K562 (cell line): ENCODE measurements around the gene CDC20. TPM values are rescaled to one million over a fixed set of nuclear protein-coding genes. Genes with fewer than 3 reads are reported as not detected.

ENCODE experiments used
- ATAC-seq: fragments of 200-7000 bp; cut with Tn5 transposase; 3 replicates; pipeline ENCODE4 v1.9.1; 2020; ENCODE audit warnings: moderate library complexity
- BruUV-seq: library from RNA; stranded (reverse); fragments of 400-500 nt; replicated peaks from 2 replicates; lab custom pipeline; 2021; lab: Mats Ljungman, UMichigan
- CTCF ChIA-PET: fragments of 300-600 bp; formaldehyde crosslinking; extraction: SDS; loops from one replicate; lab custom pipeline; 2021; ENCODE audit warnings: low intra/inter-chr PET ratio; lab: Yijun Ruan, JAX
- POLR2A ChIA-PET: fragments of 300-600, 350-650 bp; sonication (Branson Sonifier 250); formaldehyde crosslinking; extraction: SDS; loops from one replicate; lab custom pipeline; 2021; ENCODE audit warnings: antibody characterized with exemption, inconsistent platforms; lab: Yijun Ruan, JAX
- DNase-seq, 4 experiments: peaks; one replicate each; pipeline versions ENCODE4 v3.0.0 to v3.0.0-alpha.2; 2011 to 2018; ENCODE audit warnings: low spot score in 3 of 4, mixed read lengths in 3 of 4; ENCODE audit errors: extremely low read depth in 1 of 4
- FAIRE-seq: peaks from 2 replicates; lab custom pipeline; 2011; peaks lifted over from hg19 to GRCh38; lab: Jason Lieb, UNC
- H2AFZ ChIP-seq: 2 replicates; pipeline ENCODE4 v1.6.0; 2011; ENCODE audit warnings: low read depth, low read length, control low read depth, inconsistent platforms
- H3K27ac ChIP-seq: fragments of 200-600 bp; 3 replicates; pipeline ENCODE4 v1.8.0; 2011; ENCODE audit warnings: low read depth, mild to moderate bottlenecking, control low read depth, inconsistent platforms, low read length, moderate library complexity, mixed read lengths; ENCODE audit errors: extremely low read depth
- H3K27me3 ChIP-seq, 2 experiments: fragments of 300-600 bp in 1 of 2; 2 replicates in 1 of 2; 3 replicates in 1 of 2; pipeline versions ENCODE4 v1.6.0 to v1.8.0; 2011; ENCODE audit warnings: inconsistent platforms in 2 of 2, low read length in 2 of 2, mild to moderate bottlenecking in 1 of 2, mixed read lengths in 1 of 2, moderate library complexity in 1 of 2; ENCODE audit not compliant: control insufficient read depth in 2 of 2, insufficient read depth in 2 of 2
- H3K36me3 ChIP-seq: fragments of 300-600 bp; 3 replicates; pipeline ENCODE4 v1.8.0; 2011; ENCODE audit warnings: mild to moderate bottlenecking, low read length, inconsistent platforms; ENCODE audit not compliant: control insufficient read depth, insufficient read depth
- H3K4me1 ChIP-seq, 2 experiments: fragments of 200-600 bp in 1 of 2; replicated peaks in 1 of 2; 2 replicates in 1 of 2; 3 replicates in 1 of 2; pipeline versions ENCODE4 v1.5.1 to v1.8.0; 2011; ENCODE audit warnings: inconsistent platforms in 2 of 2, low read length in 2 of 2, mild to moderate bottlenecking in 1 of 2, mixed read lengths in 1 of 2, moderate library complexity in 1 of 2; ENCODE audit not compliant: control insufficient read depth in 2 of 2, insufficient read depth in 2 of 2
- H3K4me2 ChIP-seq: 2 replicates; pipeline ENCODE4 v1.6.1; 2011; ENCODE audit warnings: low read length, control low read depth, inconsistent platforms, mixed read lengths; ENCODE audit not compliant: insufficient read depth
- H3K4me3 ChIP-seq: fragments of 200-600 bp; sonication (generic), shearing (Covaris generic); 2 replicates; pipeline ENCODE4 v1.5.1; 2016; ENCODE audit warnings: control low read depth, inconsistent platforms
- H3K79me2 ChIP-seq: fragments of 200-600 bp; 3 replicates; pipeline ENCODE4 v1.8.0; 2011; ENCODE audit warnings: low read length, inconsistent platforms; ENCODE audit not compliant: control insufficient read depth, insufficient read depth
- H3K9ac ChIP-seq, 2 experiments: 2 replicates each; pipeline versions ENCODE4 v1.6.0 to v1.6.1; 2011; ENCODE audit warnings: low read depth in 2 of 2, low read length in 2 of 2, control low read depth in 1 of 2, inconsistent platforms in 1 of 2, mild to moderate bottlenecking in 1 of 2, mixed read lengths in 1 of 2; ENCODE audit not compliant: insufficient read depth in 1 of 2
- H3K9me1 ChIP-seq: one replicate; pipeline ENCODE4 v1.6.0; 2011; ENCODE audit warnings: inconsistent platforms, mild to moderate bottlenecking, low read length, moderate library complexity; ENCODE audit not compliant: control insufficient read depth, insufficient read depth
- H3K9me3 ChIP-seq: replicated peaks from 2 replicates; pipeline ENCODE4 v1.5.1; 2011; ENCODE audit warnings: low read depth, low read length, inconsistent platforms; ENCODE audit not compliant: control insufficient read depth, insufficient read depth
- H4K20me1 ChIP-seq: replicated peaks from 2 replicates; pipeline ENCODE4 v1.6.1; 2011; ENCODE audit warnings: low read length, inconsistent platforms, mixed read lengths; ENCODE audit not compliant: control insufficient read depth, insufficient read depth
- CHD1 ChIP-seq: fragments of 200-600 bp; sonication (generic); IDR thresholded peaks from one replicate; pipeline ENCODE4 v1.6.1; 2012; ENCODE audit warnings: mild to moderate bottlenecking, moderate library complexity, low read length, inconsistent platforms
- ERF ChIP-seq: fragments of 450-650 bp; formaldehyde crosslinking; IDR thresholded peaks from 2 replicates; pipeline ENCODE4 v1.4.0; 2020; ENCODE audit warnings: mild to moderate bottlenecking, mixed read lengths
- FOXA3 ChIP-seq, 2 experiments: fragments of 450-650 bp in 1 of 2; sonication (generic) in 1 of 2; formaldehyde crosslinking; IDR thresholded peaks in 1 of 2; conservative IDR thresholded peaks in 1 of 2; 2 replicates each; pipeline versions ENCODE4 v1.4.0 to v1.8.0; 2020 to 2022; ENCODE audit warnings: mild to moderate bottlenecking in 2 of 2, missing genetic modification reagents in 1 of 2
- ILK ChIP-seq: fragments of 450-650 bp; IDR thresholded peaks from 2 replicates; pipeline ENCODE4 v1.6.1; 2016; ENCODE audit warnings: missing genetic modification characterization, low read depth, mild to moderate bottlenecking, missing compliant biosample characterization, moderate library complexity, borderline replicate concordance
- ZNF780A ChIP-seq: fragments of 250-450 bp; sonication (Bioruptor Pico); IDR thresholded peaks from 2 replicates; pipeline ENCODE4 v1.5.0; 2021; ENCODE audit warnings: mild to moderate bottlenecking
- ZNF830 ChIP-seq: fragments of 250-450 bp; sonication (Bioruptor Pico); IDR thresholded peaks from 2 replicates; pipeline ENCODE4 v1.5.0; 2021; ENCODE audit warnings: mild to moderate bottlenecking
- WGBS: fragments of 100-300 bp; shearing (Covaris generic); methylation state at CpG from one replicate; pipeline ENCODE4 v1.1.6; 2016; ENCODE audit warnings: low coverage, mixed read lengths; ENCODE audit not compliant: insufficient coverage; ENCODE audit errors: missing lambda C conversion rate; 5-methylcytosine and 5-hydroxymethylcytosine counted together
- in situ Hi-C: fragments of 300-500 bp; cut with MboI; formaldehyde crosslinking; loops from 4 replicates; pipeline ENCODE4 v1.15.0; 2018; ENCODE audit warnings: inconsistent platforms, mixed read lengths
- intact Hi-C: fragments of 100-400 bp; cut with micrococcal nuclease; formaldehyde crosslinking; loops from 2 replicates; pipeline ENCODE4 v1.14.2; 2022
- polyA plus RNA-seq, 8 experiments: library from polyadenylated mRNA; depleted of rRNA in 4 of 8; stranded (reverse) in 5 of 8; unstranded in 3 of 8; fragments of >200 nt; fragmentation: Nextera tagmentation in 2 of 8; fragmentation: Illumina TruSeq in 1 of 8; extraction: Ambion mirVana in 2 of 8; extraction: Trizol in 1 of 8; gene quantifications; 2 replicates each; pipeline versions ENCODE4 v1.2.1 to v1.2.3, GENCODE V29; 2011 to 2014; ENCODE audit warnings: inconsistent platforms in 1 of 8, missing spikeins in 1 of 8
- total RNA-seq, 7 experiments: library from RNA; depleted of rRNA in 6 of 7; stranded (reverse); fragments of >200 nt in 6 of 7; fragmentation: Illumina TruSeq in 2 of 7; extraction: Trizol in 2 of 7; gene quantifications; 2 replicates each; pipeline versions ENCODE4 v1.2.1 to v1.2.3, GENCODE V29; 2011 to 2021; ENCODE audit warnings: low replicate concordance in 1 of 7
- TF ChIP-seq, protein P1 (sequence below): fragments of 450-650 bp; IDR thresholded peaks from 2 replicates; pipeline ENCODE4 v1.6.1; 2016; ENCODE audit warnings: low read depth
- TF ChIP-seq, protein P2 (sequence below): sonication (generic); formaldehyde crosslinking; IDR thresholded peaks from 2 replicates; pipeline ENCODE4 v1.8.0; 2023; ENCODE audit warnings: mild to moderate bottlenecking, missing genetic modification reagents

The CDC20 gene
- total and polyA plus RNA-seq, 9 of the 15 experiments (the other 6 are each of a cell fraction or from before 2014, with no cell fraction given), result 45.2 to 224 (median 121) TPM

DNA sequence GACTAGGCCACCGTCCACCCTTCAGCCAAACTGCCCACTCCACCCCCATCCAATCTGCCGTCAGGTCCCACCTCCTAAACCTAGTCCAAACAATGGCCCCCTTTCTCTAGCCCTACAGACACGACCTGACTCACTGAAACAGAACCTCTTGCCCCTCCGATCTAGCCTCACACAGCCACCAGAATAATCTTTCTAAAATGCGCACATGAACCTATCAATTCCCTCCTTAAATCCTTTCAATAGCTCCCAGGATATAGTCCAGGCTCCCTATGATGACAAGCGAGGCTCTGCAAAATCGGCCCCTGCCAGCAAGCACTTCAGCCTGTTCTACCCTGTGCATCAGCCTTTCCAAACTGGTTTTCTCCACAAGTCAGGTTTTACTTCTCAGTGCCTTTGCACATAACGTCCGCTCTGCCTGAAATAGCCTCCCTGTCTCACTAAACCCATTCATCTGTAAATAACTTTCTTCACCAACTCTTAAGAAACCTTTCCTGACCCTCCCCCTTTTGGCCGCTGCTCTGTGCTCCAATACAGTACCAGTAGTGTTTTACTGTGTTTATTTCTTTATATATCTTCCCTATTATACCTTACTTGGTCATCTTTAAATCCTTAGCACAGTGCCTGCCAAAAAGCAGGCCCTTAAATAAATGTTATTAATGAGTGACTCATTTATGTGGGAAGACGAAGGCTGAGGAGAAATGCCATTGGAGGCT, 9.0 kb upstream of the CDC20 start:
- Histone ChIP-seq H2AFZ (peak overlapping the region; percentile 53), H3K4me1 (peaks cover 10 to 13% of the 10 kb centered on the region in 2 experiments; a peak in 4 of 5 replicates), H4K20me1 (no peaks in the 10 kb centered on the region), H3K4me2 (0 out of 2 replicates have a peak overlapping the region, but pooled peaks have one; percentile 4), H3K27ac (no peak overlapping the region), H3K9me1 (no peaks in the 10 kb centered on the region), H3K79me2 (no peaks in the 10 kb centered on the region), H3K27me3 (no peaks in the 10 kb centered on the region), H3K9ac (no peak overlapping the region), H3K4me3 (no peak overlapping the region), H3K36me3 (no peaks in the 10 kb centered on the region), H3K9me3 (no peaks in the 10 kb centered on the region)
- DNase-seq (no peak), ATAC-seq (no peak), FAIRE-seq (no peak)
- WGBS, result 70% methylated on average over 11 of the region's 11 CpGs
- in situ Hi-C loops (no loop called here), intact Hi-C loops (no loop called here)
- ChIA-PET POLR2A (interaction anchor here (1.1 kb wide), 1 partner anchor 9 kb away, joined by 4 read pairs; the partner anchor contains the start of gene CDC20), CTCF (no interaction called here)
- no TSS peak for BruUV-seq
- TF ChIP-seq ILK (tag) (no peak), ERF (CRISPR knock-in tag) (no peak), ZNF830 (CRISPR knock-in tag) (no peak), FOXA3 (CRISPR knock-in tag; conservative IDR thresholded peaks at IDR 0.05 in 1 of 2, IDR thresholded peaks at IDR 0.05 in 1 of 2) (no peak), ZNF780A (CRISPR knock-in tag) (no peak), CHD1 (no peak)
- TF ChIP-seq, protein P1, sequence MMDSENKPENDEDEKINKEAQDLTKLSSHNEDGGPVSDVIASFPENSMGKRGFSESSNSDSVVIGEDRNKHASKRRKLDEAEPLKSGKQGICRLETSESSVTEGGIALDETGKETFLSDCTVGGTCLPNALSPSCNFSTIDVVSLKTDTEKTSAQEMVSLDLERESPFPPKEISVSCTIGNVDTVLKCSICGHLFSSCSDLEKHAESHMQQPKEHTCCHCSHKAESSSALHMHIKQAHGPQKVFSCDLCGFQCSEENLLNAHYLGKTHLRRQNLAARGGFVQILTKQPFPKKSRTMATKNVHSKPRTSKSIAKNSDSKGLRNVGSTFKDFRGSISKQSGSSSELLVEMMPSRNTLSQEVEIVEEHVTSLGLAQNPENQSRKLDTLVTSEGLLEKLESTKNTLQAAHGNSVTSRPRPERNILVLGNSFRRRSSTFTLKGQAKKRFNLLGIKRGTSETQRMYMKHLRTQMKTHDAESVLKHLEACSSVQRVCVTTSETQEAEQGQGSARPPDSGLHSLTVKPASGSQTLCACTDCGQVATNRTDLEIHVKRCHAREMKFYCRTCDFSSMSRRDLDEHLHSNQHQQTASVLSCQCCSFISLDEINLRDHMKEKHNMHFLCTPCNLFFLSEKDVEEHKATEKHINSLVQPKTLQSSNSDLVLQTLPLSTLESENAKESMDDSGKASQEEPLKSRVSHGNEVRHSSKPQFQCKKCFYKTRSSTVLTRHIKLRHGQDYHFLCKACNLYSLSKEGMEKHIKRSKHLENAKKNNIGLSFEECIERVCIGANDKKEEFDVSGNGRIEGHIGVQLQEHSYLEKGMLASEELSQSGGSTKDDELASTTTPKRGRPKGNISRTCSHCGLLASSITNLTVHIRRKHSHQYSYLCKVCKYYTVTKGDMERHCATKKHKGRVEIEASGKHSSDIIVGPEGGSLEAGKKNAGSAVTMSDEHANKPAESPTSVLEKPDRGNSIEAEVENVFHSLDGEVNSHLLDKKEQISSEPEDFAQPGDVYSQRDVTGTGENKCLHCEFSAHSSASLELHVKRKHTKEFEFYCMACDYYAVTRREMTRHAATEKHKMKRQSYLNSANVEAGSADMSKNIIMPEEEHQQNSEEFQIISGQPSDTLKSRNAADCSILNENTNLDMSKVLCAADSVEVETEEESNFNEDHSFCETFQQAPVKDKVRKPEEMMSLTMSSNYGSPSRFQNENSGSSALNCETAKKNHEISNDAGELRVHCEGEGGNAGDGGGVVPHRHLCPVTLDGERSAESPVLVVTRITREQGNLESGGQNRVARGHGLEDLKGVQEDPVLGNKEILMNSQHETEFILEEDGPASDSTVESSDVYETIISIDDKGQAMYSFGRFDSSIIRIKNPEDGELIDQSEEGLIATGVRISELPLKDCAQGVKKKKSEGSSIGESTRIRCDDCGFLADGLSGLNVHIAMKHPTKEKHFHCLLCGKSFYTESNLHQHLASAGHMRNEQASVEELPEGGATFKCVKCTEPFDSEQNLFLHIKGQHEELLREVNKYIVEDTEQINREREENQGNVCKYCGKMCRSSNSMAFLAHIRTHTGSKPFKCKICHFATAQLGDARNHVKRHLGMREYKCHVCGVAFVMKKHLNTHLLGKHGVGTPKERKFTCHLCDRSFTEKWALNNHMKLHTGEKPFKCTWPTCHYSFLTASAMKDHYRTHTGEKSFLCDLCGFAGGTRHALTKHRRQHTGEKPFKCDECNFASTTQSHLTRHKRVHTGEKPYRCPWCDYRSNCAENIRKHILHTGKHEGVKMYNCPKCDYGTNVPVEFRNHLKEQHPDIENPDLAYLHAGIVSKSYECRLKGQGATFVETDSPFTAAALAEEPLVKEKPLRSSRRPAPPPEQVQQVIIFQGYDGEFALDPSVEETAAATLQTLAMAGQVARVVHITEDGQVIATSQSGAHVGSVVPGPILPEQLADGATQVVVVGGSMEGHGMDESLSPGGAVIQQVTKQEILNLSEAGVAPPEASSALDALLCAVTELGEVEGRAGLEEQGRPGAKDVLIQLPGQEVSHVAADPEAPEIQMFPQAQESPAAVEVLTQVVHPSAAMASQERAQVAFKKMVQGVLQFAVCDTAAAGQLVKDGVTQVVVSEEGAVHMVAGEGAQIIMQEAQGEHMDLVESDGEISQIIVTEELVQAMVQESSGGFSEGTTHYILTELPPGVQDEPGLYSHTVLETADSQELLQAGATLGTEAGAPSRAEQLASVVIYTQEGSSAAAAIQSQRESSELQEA, result peak; percentile 54; the same call in 1 of the 2 replicates
- TF ChIP-seq, protein P2, sequence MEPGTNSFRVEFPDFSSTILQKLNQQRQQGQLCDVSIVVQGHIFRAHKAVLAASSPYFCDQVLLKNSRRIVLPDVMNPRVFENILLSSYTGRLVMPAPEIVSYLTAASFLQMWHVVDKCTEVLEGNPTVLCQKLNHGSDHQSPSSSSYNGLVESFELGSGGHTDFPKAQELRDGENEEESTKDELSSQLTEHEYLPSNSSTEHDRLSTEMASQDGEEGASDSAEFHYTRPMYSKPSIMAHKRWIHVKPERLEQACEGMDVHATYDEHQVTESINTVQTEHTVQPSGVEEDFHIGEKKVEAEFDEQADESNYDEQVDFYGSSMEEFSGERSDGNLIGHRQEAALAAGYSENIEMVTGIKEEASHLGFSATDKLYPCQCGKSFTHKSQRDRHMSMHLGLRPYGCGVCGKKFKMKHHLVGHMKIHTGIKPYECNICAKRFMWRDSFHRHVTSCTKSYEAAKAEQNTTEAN (CRISPR knock-in tag), result no peak
